LoVo (cell line): Measurements from ENCODE around the gene HOXC13.
A peak's percentile ranks its signal among the peaks of the same experiment; 100 is the strongest.

Source experiments
- DNase-seq: peaks from one replicate; pipeline ENCODE4 v3.0.0-alpha.2; 2016; ENCODE audit warnings: low spot score

The HOXC13 gene

GRCh38 chr12:53982648-53983567, 44.3 kb downstream of the HOXC13 start:
- no peak for DNase-seq

DNA sequence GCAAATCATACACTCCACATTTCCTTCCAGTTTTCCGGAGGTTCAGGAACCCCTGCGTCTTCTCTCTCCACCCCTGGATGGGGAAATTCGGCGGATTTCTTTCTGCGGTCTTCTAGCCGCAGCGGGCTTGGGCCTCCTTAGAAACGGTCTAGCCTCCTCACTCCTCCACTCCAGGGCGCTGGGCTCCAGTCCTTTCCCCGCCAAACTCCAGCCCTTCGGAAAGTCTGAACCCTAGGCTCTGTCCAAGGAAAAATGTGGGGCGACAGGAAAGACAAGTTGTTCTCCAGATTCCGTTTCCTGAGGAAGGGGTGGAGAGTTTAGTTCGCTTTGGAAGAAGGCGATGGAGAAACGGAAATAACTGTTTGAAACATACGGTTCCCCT, 44.9 kb downstream of the HOXC13 start:
- DNase-seq: no peak

- DNase-seq: no peak
Observed at GRCh38 chr12:53983950-53984572, 45.4 kb downstream of the HOXC13 start.

DNA sequence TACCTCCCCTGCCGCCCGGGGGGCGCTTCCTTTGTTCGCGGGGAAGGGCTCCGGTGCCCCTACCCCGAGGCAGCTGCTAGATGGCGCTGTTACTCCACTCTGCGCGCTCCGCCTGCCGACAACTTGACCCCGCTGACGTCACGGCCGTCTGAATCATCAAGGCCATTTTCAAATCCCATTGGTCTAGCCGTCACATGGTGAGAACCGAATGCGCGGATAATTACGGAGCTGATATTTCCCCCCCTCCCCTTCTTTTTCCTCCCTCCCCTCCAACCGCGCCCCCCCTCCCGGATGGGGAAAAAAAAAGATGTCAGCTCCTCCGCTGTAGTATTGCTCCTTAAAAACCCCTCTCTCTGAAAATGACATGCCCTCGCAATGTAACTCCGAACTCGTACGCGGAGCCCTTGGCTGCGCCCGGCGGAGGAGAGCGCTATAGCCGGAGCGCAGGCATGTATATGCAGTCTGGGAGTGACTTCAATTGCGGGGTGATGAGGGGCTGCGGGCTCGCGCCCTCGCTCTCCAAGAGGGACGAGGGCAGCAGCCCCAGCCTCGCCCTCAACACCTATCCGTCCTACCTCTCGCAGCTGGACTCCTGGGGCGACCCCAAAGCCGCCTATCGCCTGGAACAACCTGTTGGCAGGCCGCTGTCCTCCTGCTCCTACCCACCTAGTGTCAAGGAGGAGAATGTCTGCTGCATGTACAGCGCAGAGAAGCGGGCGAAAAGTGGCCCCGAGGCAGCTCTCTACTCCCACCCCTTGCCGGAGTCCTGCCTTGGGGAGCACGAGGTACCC, 46.5 kb downstream of the HOXC13 start, which contains the start of gene HOXC10:
TSS of gene HOXC10 (plus strand) at position 246 of the 791 bp plus-strand sequence. CDS start at position 360, 114 bp downstream.
- no peak for DNase-seq

DNA sequence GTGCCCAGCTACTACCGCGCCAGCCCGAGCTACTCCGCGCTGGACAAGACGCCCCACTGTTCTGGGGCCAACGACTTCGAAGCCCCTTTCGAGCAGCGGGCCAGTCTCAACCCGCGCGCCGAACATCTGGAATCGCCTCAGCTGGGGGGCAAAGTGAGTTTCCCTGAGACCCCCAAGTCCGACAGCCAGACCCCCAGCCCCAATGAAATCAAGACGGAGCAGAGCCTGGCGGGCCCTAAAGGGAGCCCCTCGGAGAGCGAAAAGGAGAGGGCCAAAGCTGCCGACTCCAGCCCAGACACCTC, 47.0 kb downstream of the HOXC13 start:
- no peak for DNase-seq

- no peak for DNase-seq
Observed at GRCh38 chr12:53985994-53986685, 47.5 kb downstream of the HOXC13 start.

- DNase-seq: no peak
Observed at GRCh38 chr12:53986686-53987483, 48.3 kb downstream of the HOXC13 start.

DNA sequence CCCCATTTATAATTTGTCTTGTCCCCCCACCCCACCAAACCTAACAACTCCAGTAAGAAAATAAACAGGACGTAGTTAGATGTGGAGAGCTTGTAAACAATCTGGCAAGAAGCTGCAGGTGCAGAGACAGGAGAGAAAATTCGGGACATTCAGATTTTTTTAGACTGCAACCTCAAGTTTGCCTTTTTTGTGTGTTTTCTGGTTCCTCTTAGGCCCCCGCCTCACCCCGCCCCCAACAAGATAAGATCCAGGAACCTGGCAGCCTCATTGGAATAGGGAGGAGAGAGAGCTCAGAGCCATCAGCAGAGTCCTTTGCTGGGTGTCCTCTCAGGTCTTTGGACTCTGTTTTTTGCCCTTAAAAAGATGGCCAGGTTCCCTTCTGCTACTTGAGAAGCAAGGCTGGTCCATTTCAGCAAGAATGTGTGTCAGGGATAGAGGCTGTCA, 49.2 kb downstream of the HOXC13 start:
- no peak for DNase-seq

DNA sequence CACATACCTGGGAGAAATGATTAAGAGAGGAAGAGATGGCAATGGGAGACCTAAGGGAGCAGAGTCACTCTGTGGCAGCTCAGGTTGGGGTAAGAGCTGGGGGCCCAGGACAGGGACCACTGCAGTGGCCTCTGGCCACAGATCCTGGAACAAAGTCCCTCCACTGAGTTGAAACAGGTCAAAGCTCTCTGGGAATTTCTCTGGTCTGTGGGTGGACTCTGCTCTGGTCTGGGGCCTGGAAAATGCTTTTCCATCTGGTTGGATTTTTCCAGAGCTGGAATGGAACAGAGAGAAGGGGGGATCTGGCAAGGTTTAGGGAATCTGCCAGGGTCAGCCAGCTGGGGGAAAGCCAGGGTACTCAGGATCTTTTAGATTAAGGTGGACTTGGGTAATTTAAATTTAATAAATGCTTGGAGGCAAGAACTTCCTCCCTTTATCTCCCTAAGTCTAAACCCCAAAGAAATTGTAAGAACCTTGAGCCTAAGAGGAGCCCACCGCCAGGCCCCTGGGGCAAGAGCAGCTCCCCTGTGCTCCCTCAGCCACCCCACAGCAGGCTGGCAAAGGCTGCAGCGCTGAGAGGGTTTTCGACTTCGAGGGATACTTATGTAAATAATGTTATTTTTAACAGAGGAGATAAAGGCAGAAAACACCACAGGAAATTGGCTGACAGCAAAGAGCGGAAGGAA, 50.1 kb downstream of the HOXC13 start:
- no peak for DNase-seq

- DNase-seq: peak; percentile 74
Observed at GRCh38 chr12:53989227-53990113, 50.8 kb downstream of the HOXC13 start.

GRCh38 chr12:53990311-53991076, 51.9 kb downstream of the HOXC13 start:
- peak; percentile 69 for DNase-seq

GRCh38 chr12:53991077-53991460, 52.4 kb downstream of the HOXC13 start:
- DNase-seq: no peak

DNA sequence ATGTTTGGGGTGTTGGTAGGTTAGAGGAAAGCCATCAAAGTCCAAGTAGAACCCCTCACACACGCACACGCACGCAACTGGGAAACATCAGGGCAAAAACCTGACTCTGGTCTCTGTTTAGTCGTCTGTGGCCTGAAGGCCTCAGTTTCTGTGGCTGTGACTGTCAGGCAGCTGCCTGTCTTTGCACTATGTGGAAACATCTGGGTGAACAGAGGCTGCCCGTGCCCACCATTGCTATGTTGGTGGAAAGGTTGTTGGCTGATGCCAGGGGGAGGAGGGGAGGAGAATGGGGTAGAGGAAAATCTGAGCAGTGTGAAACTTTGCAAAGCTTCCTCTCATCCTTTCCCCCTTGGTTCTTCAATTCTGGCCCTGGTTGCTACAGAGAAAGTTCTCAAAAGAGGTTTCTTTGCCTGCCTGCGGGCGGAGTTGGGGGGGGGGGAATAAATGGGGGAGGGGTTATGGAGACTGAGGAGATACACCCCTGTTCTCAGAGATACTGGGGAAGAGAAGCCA, 53.8 kb downstream of the HOXC13 start:
- DNase-seq: no peak

- no peak for DNase-seq
Observed at GRCh38 chr12:53993162-53994008, 54.8 kb downstream of the HOXC13 start.

DNA sequence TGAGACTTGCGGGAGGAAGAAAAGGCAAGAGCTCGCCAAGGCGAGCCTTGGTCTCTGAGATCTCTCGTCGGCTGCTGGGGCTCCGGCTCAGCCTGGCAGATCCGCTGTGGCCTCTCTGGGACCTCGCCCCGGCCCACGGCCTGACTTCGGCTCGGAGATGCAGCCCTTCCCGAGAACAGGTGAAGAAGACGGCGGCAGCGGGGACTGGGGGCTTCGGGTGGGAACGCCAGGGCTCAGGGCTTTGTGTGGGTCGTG, 55.3 kb downstream of the HOXC13 start:
- DNase-seq: no peak

DNA sequence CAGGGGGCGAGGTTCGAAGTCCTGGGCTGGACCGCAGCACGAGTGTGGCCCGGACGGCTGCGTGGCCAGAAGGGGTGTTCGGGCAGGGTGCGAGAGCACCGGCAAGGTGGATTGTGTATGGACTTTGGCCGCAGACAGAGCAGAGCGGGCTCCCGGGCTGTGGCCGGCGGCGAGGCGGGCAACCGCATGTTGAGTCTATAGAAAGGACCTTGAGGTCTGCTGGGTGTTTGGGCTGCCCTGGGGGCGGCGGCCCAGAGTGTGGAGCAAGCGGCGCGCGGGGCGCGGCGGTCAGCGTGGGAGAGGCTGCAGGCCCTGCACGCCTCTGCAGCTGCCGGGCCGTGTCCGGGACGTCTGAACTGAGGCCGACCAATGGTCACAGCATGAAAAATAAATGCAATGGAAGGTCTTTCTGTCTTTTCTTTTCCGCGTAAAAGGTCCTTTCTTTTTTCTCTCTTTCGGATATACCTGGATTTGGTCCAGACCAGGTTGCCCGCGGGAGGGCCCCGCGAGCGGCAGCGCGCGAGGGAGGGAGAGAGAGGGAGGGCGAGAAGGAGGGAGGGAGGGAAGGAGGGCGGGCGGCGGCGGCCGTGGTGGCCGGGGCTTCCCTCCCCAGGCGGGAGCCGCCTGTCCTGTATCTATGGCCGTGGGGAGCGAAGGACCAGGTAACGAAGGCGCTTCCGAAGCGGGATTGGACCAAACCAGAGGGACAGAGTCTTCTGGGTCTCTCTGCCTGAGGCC, 55.8 kb downstream of the HOXC13 start:
- no peak for DNase-seq

DNA sequence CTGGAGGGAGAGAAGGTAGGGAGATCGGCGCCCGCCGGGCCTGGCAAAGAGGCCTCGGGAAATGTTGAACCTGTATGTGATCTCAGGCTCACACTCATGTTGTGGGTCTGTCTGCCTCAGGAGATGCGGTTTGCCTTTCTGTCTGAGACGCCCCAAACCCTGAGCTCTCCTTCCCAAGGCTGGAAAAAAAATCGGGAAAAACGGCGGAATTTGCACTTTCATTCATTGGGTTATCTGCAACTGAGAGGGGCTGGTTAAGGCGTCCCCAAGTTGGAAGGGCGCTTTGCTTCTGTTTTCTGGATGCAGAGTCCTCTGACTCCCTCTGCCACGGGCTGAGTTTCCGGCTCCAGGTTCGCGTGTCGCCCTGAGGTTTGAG, 56.4 kb downstream of the HOXC13 start:
- DNase-seq: no peak
